SK-N-SH treated with all-trans-retinoic acid at 6 μM for 48 hours (cell line): ENCODE measurements around the gene CYP4F12.

Experiments
- ATAC-seq: fragments of 200-7000 bp; cut with Tn5 transposase; 3 replicates; pipeline ENCODE4 v1.9.1; 2020; ENCODE audit warnings: mild to moderate bottlenecking, moderate library complexity
- ARNTL ChIP-seq: fragments of 450-650 bp; formaldehyde crosslinking; IDR thresholded peaks from 2 replicates; pipeline ENCODE4 v1.5.0; 2020; ENCODE audit warnings: low read depth, mild to moderate bottlenecking, moderate library complexity, borderline replicate concordance
- CREB5 ChIP-seq: fragments of 250-450 bp; sonication (Bioruptor Pico); IDR thresholded peaks from 2 replicates; pipeline ENCODE4 v1.5.1; 2020; ENCODE audit warnings: low read depth, mild to moderate bottlenecking, moderate library complexity
- CSDC2 ChIP-seq: fragments of 250-450 bp; sonication (Bioruptor Pico); IDR thresholded peaks from 2 replicates; pipeline ENCODE4 v1.5.0; 2020; ENCODE audit warnings: mild to moderate bottlenecking, moderate library complexity
- CSRNP3 ChIP-seq: fragments of 250-450 bp; sonication (Bioruptor Pico); IDR thresholded peaks from 2 replicates; pipeline ENCODE4 v1.5.1; 2021; ENCODE audit warnings: mild to moderate bottlenecking, moderate library complexity
- GLIS3 ChIP-seq: fragments of 250-450 bp; sonication (Bioruptor Pico); IDR thresholded peaks from 2 replicates; pipeline ENCODE4 v1.5.0; 2020; ENCODE audit warnings: mild to moderate bottlenecking, moderate library complexity
- ISL1 ChIP-seq: fragments of 250-450 bp; sonication (Bioruptor Pico); IDR thresholded peaks from 2 replicates; pipeline ENCODE4 v2.1.2; 2022; ENCODE audit warnings: mild to moderate bottlenecking, moderate library complexity
- OSR1 ChIP-seq: fragments of 250-450 bp; sonication (Bioruptor Pico); IDR thresholded peaks from 2 replicates; pipeline ENCODE4 v1.8.0; 2022; ENCODE audit warnings: moderate library complexity, mild to moderate bottlenecking, inconsistent platforms
- PATZ1 ChIP-seq: fragments of 250-450 bp; sonication (Bioruptor Pico); IDR thresholded peaks from 2 replicates; pipeline ENCODE4 v1.8.0; 2020; ENCODE audit warnings: mild to moderate bottlenecking, moderate library complexity, borderline replicate concordance
- PPARA ChIP-seq: fragments of 250-450 bp; sonication (Bioruptor Pico); IDR thresholded peaks from 2 replicates; pipeline ENCODE4 v1.5.0; 2020; ENCODE audit warnings: mild to moderate bottlenecking, borderline replicate concordance
- RARB ChIP-seq: fragments of 250-450 bp; sonication (Bioruptor Pico); IDR thresholded peaks from 2 replicates; pipeline ENCODE4 v1.8.0; 2021; ENCODE audit warnings: mild to moderate bottlenecking, moderate library complexity
- SNAI2 ChIP-seq: fragments of 250-450 bp; sonication (Bioruptor Pico); IDR thresholded peaks from 2 replicates; pipeline ENCODE4 v1.5.0; 2020; ENCODE audit warnings: mild to moderate bottlenecking, moderate library complexity
- TCF4 ChIP-seq: fragments of 250-450 bp; sonication (Bioruptor Pico); IDR thresholded peaks from 2 replicates; pipeline ENCODE4 v1.8.0; 2021; ENCODE audit warnings: mild to moderate bottlenecking, moderate library complexity, borderline replicate concordance
- TOX ChIP-seq: fragments of 250-450 bp; sonication (Bioruptor Pico); IDR thresholded peaks from 2 replicates; pipeline ENCODE4 v1.8.0; 2021; ENCODE audit warnings: mild to moderate bottlenecking, moderate library complexity, borderline replicate concordance
- TSHZ2 ChIP-seq: fragments of 250-450 bp; sonication (Bioruptor Pico); IDR thresholded peaks from 2 replicates; pipeline ENCODE4 v1.5.0; 2020; ENCODE audit warnings: mild to moderate bottlenecking, moderate library complexity
- ZC3H10 ChIP-seq: fragments of 250-450 bp; sonication (Bioruptor Pico); IDR thresholded peaks from 2 replicates; pipeline ENCODE4 v1.5.1; 2021; ENCODE audit warnings: mild to moderate bottlenecking, moderate library complexity
- ZFP3 ChIP-seq: fragments of 250-450 bp; sonication (Bioruptor Pico); IDR thresholded peaks from 2 replicates; pipeline ENCODE4 v1.5.0; 2020; ENCODE audit warnings: mild to moderate bottlenecking, moderate library complexity
- ZFP30 ChIP-seq: fragments of 450-650 bp; formaldehyde crosslinking; IDR thresholded peaks from 2 replicates; pipeline ENCODE4 v1.5.0; 2022; ENCODE audit warnings: mild to moderate bottlenecking, moderate library complexity
- ZNF565 ChIP-seq: fragments of 450-650 bp; formaldehyde crosslinking; conservative IDR thresholded peaks from 2 replicates; pipeline ENCODE4 v1.5.0; 2020; ENCODE audit warnings: low read depth, mild to moderate bottlenecking, moderate library complexity
- ZNF70 ChIP-seq: fragments of 450-650 bp; formaldehyde crosslinking; IDR thresholded peaks from 2 replicates; pipeline ENCODE4 v1.5.0; 2020; ENCODE audit warnings: mild to moderate bottlenecking, moderate library complexity
- ZNF8 ChIP-seq: fragments of 450-650 bp; formaldehyde crosslinking; IDR thresholded peaks from 2 replicates; pipeline ENCODE4 v1.5.0; 2020; ENCODE audit warnings: mild to moderate bottlenecking, moderate library complexity

The CYP4F12 gene

GRCh38 chr19:15669891-15670290 lies 3.0 kb upstream of the CYP4F12 start:
- no peak for ATAC-seq
- TF ChIP-seq ZNF565 (CRISPR knock-in tag) (no peak), CSRNP3 (CRISPR knock-in tag) (no peak), TOX (CRISPR knock-in tag) (no peak), ARNTL (CRISPR knock-in tag) (no peak), ZNF70 (CRISPR knock-in tag) (no peak), PATZ1 (CRISPR knock-in tag) (no peak), ZNF8 (CRISPR knock-in tag) (no peak), ZC3H10 (CRISPR knock-in tag) (no peak)

- TF ChIP-seq TCF4 (CRISPR knock-in tag) (no peak), SNAI2 (CRISPR knock-in tag) (no peak), ZFP3 (no peak), TSHZ2 (CRISPR knock-in tag) (no peak), ZFP30 (no peak), ARNTL (CRISPR knock-in tag) (no peak), GLIS3 (CRISPR knock-in tag) (no peak), PPARA (CRISPR knock-in tag) (no peak), ZNF70 (CRISPR knock-in tag) (no peak), ZNF565 (CRISPR knock-in tag) (no peak), PATZ1 (CRISPR knock-in tag) (no peak), RARB (CRISPR knock-in tag) (no peak), TOX (CRISPR knock-in tag) (no peak), ZC3H10 (CRISPR knock-in tag) (no peak), CSRNP3 (CRISPR knock-in tag) (no peak), ZNF8 (CRISPR knock-in tag) (no peak), ISL1 (CRISPR knock-in tag) (no peak), OSR1 (CRISPR knock-in tag) (no peak)
- no peak for ATAC-seq
These were observed 1.6 kb upstream of the CYP4F12 start for GRCh38 chr19:15671237-15671821.

GRCh38 chr19:15671891-15672579 lies 852 bp upstream of the CYP4F12 start:
- ATAC-seq = peak; percentile 51
- no peak for TF ChIP-seq ZFP30
- no peak for TF ChIP-seq TSHZ2 (CRISPR knock-in tag)
- no peak for TF ChIP-seq ZNF565 (CRISPR knock-in tag)
- TF ChIP-seq CSDC2 (CRISPR knock-in tag) = no peak
- no peak for TF ChIP-seq TCF4 (CRISPR knock-in tag)
- TF ChIP-seq PPARA (CRISPR knock-in tag) = no peak
- no peak for TF ChIP-seq ISL1 (CRISPR knock-in tag)
- TF ChIP-seq CREB5 (CRISPR knock-in tag) = no peak
- TF ChIP-seq TOX (CRISPR knock-in tag) = no peak
